Panc1 (cell line): ENCODE data around the gene ZNF208. TPM values are rescaled to one million over a fixed set of nuclear protein-coding genes. Genes with fewer than 3 reads are reported as not detected.

Experiments used
- ATAC-seq: fragments of 200-7000 bp; cut with Tn5 transposase; 2 replicates; pipeline ENCODE4 v1.9.1; 2020; ENCODE audit warnings: mild to moderate bottlenecking, moderate library complexity
- BruUV-seq: library from RNA; stranded (reverse); fragments of 400-500 nt; replicated peaks from 2 replicates; lab custom pipeline; 2021; lab: Mats Ljungman, UMichigan
- CTCF ChIA-PET: fragments of 300-600 bp; sonication (Branson Sonifier 250); formaldehyde crosslinking; loops from one replicate; lab custom pipeline; 2022; ENCODE audit warnings: antibody characterized with exemption; lab: Charles Lee
- POLR2A ChIA-PET: fragments of 300-600 bp; sonication (Branson Sonifier 250); formaldehyde crosslinking; loops from one replicate; lab custom pipeline; 2022; ENCODE audit warnings: antibody characterized with exemption; lab: Charles Lee
- DNase-seq: peaks from one replicate; pipeline ENCODE4 v3.0.0-alpha.2; 2010; ENCODE audit warnings: low read depth, low spot score
- H3K27ac ChIP-seq: 2 replicates; pipeline ENCODE4 v1.5.1; 2011; ENCODE audit warnings: mild to moderate bottlenecking, low read length, inconsistent platforms
- H3K27me3 ChIP-seq: fragments of 200-500 bp; sonication (Bioruptor generic); 2 replicates; pipeline ENCODE4 v1.6.0; 2014; ENCODE audit warnings: low read length, inconsistent platforms; ENCODE audit not compliant: control insufficient read depth, insufficient read depth
- H3K36me3 ChIP-seq: fragments of 200-500 bp; sonication (Bioruptor generic); 2 replicates; pipeline ENCODE4 v1.5.1; 2014; ENCODE audit warnings: inconsistent platforms, mild to moderate bottlenecking, low read length, moderate library complexity; ENCODE audit not compliant: control insufficient read depth, insufficient read depth
- H3K4me1 ChIP-seq: 2 replicates; pipeline ENCODE4 v1.5.1; 2011; ENCODE audit warnings: inconsistent platforms, mild to moderate bottlenecking, low read length, moderate library complexity; ENCODE audit not compliant: control insufficient read depth, insufficient read depth
- H3K4me3 ChIP-seq, 2 experiments: 2 replicates each; pipeline ENCODE4 v1.5.1; 2011 to 2012; ENCODE audit warnings: low read depth in 2 of 2, low read length in 2 of 2, mild to moderate bottlenecking in 2 of 2, inconsistent platforms in 1 of 2, moderate library complexity in 1 of 2
- H3K9me3 ChIP-seq: fragments of 200-500 bp; sonication (Bioruptor generic); 2 replicates; pipeline ENCODE4 v1.5.1; 2014; ENCODE audit warnings: low read depth, mild to moderate bottlenecking, inconsistent platforms, low read length, moderate library complexity; ENCODE audit not compliant: control insufficient read depth, insufficient read depth
- POLR2AphosphoS5 ChIP-seq: IDR thresholded peaks from 2 replicates; pipeline ENCODE4 v1.6.1; 2012; ENCODE audit warnings: mild to moderate bottlenecking, low read depth, low read length, moderate library complexity
- REST ChIP-seq, 2 experiments: IDR thresholded peaks; 2 replicates each; pipeline ENCODE4 v1.6.1; 2011 to 2012; ENCODE audit warnings: low read depth in 2 of 2, control low read depth in 1 of 2, low read length in 1 of 2, mild to moderate bottlenecking in 1 of 2, moderate library complexity in 1 of 2; ENCODE audit not compliant: insufficient read depth in 1 of 2
- SIN3A ChIP-seq: IDR thresholded peaks from 2 replicates; pipeline ENCODE4 v1.6.1; 2012; ENCODE audit warnings: low read depth, mild to moderate bottlenecking, low read length, moderate library complexity, borderline replicate concordance; ENCODE audit not compliant: insufficient read depth
- TCF7L2 ChIP-seq: IDR thresholded peaks from 2 replicates; pipeline ENCODE4 v1.6.1; 2011; ENCODE audit warnings: mild to moderate bottlenecking, low read depth, low read length, inconsistent platforms
- in situ Hi-C: cut with HindIII; loops from 2 replicates; pipeline ENCODE4 v1.10.0; 2016; ENCODE audit warnings: low sequenced_read_pairs, low pct_unique_long_range_greater_than_20kb
- intact Hi-C: fragments of 100-400 bp; cut with micrococcal nuclease; formaldehyde crosslinking; loops from one replicate; pipeline ENCODE4 v1.10.0; 2022; ENCODE audit not compliant: unreplicated experiment
- total RNA-seq: library from RNA; stranded (reverse); gene quantifications from one replicate; pipeline ENCODE4 v1.2.1, GENCODE V29; 2021; ENCODE audit not compliant: unreplicated experiment
- TF ChIP-seq, protein P1 (sequence below): fragments of 450-650 bp; IDR thresholded peaks from 2 replicates; pipeline ENCODE4 v1.5.1; 2017; ENCODE audit warnings: mild to moderate bottlenecking

The ZNF208 gene
- total RNA-seq, 1 experiment from 2014 or later: not detected

- intact Hi-C loops: no loop called here
- Histone ChIP-seq H3K27ac (no peak overlapping the region), H3K4me1 (no peaks in the 10 kb centered on the region), H3K4me3 (no peak overlapping the region), H3K9me3 (no peaks in the 10 kb centered on the region), H3K27me3 (no peaks in the 10 kb centered on the region), H3K36me3 (no peaks in the 10 kb centered on the region)
- DNase-seq (no peak), ATAC-seq (no peak)
- in situ Hi-C loops: no loop called here
- CTCF ChIA-PET: no interaction called here
- TF ChIP-seq POLR2AphosphoS5 (no peak), TCF7L2 (no peak), REST (IDR thresholded peaks at IDR 0.05; ENCODE audit: insufficient read depth in 1 of 2, low read depth in 2 of 2, low read length in 1 of 2) (no peak), SIN3A (no peak)
- TF ChIP-seq, protein P1, sequence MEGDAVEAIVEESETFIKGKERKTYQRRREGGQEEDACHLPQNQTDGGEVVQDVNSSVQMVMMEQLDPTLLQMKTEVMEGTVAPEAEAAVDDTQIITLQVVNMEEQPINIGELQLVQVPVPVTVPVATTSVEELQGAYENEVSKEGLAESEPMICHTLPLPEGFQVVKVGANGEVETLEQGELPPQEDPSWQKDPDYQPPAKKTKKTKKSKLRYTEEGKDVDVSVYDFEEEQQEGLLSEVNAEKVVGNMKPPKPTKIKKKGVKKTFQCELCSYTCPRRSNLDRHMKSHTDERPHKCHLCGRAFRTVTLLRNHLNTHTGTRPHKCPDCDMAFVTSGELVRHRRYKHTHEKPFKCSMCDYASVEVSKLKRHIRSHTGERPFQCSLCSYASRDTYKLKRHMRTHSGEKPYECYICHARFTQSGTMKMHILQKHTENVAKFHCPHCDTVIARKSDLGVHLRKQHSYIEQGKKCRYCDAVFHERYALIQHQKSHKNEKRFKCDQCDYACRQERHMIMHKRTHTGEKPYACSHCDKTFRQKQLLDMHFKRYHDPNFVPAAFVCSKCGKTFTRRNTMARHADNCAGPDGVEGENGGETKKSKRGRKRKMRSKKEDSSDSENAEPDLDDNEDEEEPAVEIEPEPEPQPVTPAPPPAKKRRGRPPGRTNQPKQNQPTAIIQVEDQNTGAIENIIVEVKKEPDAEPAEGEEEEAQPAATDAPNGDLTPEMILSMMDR: no peak
- BruUV-seq: no TSS peak
- POLR2A ChIA-PET: no interaction called here
Observed at GRCh38 chr19:21908066-21908465, 102.7 kb downstream of the ZNF208 start.

DNA sequence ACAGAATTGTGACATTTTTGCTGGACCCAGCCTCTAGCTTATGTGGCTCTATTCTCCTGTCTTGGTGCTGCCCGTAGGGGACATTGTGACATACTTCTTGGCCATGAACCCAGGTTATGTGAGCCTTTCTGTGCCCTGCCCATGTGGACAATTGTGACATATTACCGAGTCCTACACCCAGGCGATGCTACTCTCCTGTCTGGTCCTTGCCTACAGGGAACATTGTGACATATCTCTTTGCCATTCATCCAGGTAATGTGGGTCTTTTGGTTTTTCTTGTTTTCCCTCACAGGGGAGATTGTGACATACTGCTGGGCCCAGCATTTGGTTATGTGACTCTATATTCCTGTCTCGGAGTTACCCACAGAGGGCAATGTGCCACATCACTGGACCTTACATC, 103.2 kb downstream of the ZNF208 start:
- no TSS peak for BruUV-seq
- H3K4me3 ChIP-seq: no peak overlapping the region
- POLR2A ChIA-PET: no interaction called here
- H3K36me3 ChIP-seq: no peaks in the 10 kb centered on the region
- H3K27me3 ChIP-seq: no peaks in the 10 kb centered on the region
- in situ Hi-C loops (no loop called here), intact Hi-C loops (no loop called here)
- H3K27ac ChIP-seq: no peak overlapping the region
- ATAC-seq (no peak), DNase-seq (no peak)
- no peaks in the 10 kb centered on the region for H3K9me3 ChIP-seq
- TF ChIP-seq, protein P1: no peak
- TF ChIP-seq REST (IDR thresholded peaks at IDR 0.05; ENCODE audit: insufficient read depth in 1 of 2, low read depth in 2 of 2, low read length in 1 of 2) (no peak), TCF7L2 (no peak), POLR2AphosphoS5 (no peak)
- no peaks in the 10 kb centered on the region for H3K4me1 ChIP-seq
- CTCF ChIA-PET: no interaction called here
